ENCODE measurements around the gene MGAT1. TPM values are rescaled to one million over a fixed set of nuclear protein-coding genes. Genes with fewer than 3 reads are reported as not detected.

MGAT1 gene
- total RNA-seq, 1 experiment from 2014 or later: 86.4 TPM

DNA sequence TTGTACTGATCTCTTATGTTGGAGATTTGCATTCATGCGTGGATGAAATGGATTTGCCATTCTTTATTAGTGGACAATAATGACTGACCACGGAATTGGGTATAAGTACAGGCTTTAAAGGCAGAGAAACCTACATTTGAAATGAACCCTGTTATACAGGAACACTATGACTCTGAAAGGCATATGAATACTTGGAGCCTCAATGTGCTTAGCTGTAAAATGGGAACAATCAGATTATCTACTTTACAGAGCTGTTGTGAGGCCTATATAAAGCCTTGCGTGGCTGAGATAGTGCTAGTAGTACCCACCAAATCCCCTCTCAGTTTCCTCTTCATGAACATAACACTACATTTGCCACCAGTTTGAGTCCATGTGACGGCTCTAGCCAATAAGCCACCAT lies 18.9 kb upstream of the MGAT1 start:
- H3K27ac Mint-ChIP-seq (ENCODE audit: unreplicated experiment): no peak overlapping the region
- TF ChIP-seq, protein P1, sequence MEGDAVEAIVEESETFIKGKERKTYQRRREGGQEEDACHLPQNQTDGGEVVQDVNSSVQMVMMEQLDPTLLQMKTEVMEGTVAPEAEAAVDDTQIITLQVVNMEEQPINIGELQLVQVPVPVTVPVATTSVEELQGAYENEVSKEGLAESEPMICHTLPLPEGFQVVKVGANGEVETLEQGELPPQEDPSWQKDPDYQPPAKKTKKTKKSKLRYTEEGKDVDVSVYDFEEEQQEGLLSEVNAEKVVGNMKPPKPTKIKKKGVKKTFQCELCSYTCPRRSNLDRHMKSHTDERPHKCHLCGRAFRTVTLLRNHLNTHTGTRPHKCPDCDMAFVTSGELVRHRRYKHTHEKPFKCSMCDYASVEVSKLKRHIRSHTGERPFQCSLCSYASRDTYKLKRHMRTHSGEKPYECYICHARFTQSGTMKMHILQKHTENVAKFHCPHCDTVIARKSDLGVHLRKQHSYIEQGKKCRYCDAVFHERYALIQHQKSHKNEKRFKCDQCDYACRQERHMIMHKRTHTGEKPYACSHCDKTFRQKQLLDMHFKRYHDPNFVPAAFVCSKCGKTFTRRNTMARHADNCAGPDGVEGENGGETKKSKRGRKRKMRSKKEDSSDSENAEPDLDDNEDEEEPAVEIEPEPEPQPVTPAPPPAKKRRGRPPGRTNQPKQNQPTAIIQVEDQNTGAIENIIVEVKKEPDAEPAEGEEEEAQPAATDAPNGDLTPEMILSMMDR (IDR thresholded peaks at IDR 0.05; ENCODE audit: unreplicated experiment): no peak
- CTCF ChIA-PET: no interaction called here
- DNase-seq: no peak
- H3K9me3 Mint-ChIP-seq (ENCODE audit: low read depth, unreplicated experiment): no peaks in the 10 kb centered on the region
- no peaks in the 10 kb centered on the region for H3K27me3 Mint-ChIP-seq (ENCODE audit: unreplicated experiment)
- H3K36me3 Mint-ChIP-seq (ENCODE audit: insufficient read depth, unreplicated experiment): no peaks in the 10 kb centered on the region
- BruUV-seq (replicated peaks): no TSS peak
- no peak overlapping the region for H3K4me3 Mint-ChIP-seq (ENCODE audit: low read depth, unreplicated experiment)
- intact Hi-C loops (cut with micrococcal nuclease; ENCODE audit: unreplicated experiment): no loop called here
- peaks cover 20% of the 10 kb centered on the region for H3K4me1 Mint-ChIP-seq (ENCODE audit: low read depth, unreplicated experiment)

DNA sequence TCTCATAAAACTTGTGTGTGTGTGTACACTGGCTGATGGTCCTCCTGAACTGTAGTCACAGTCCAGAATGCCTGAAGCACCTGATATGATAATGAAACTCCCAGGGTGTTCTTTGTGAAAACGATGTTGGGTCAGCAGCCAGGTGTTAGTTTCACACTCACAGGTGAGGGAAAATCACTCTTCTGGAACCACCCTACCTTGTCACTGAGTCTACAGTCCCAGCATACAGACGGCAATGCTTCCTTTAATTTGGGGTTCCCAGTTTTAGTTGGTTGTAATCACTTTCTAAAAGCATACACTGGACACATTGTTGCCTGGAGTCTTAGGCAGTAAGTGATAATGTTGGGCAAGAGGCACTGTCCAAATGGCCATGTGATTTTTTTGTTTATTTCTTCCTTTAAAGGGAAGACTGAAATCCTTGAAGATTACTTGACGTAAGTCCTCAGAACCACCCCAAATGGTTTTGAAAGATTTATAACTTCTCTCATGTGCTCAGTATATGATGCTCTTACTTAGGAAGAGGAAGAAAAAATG lies 18.2 kb upstream of the MGAT1 start:
- H3K9me3 Mint-ChIP-seq (ENCODE audit: low read depth, unreplicated experiment): no peaks in the 10 kb centered on the region
- TF ChIP-seq, protein P1 (IDR thresholded peaks at IDR 0.05; ENCODE audit: unreplicated experiment): no peak
- no peak overlapping the region for H3K4me3 Mint-ChIP-seq (ENCODE audit: low read depth, unreplicated experiment)
- no peak for DNase-seq
- no peaks in the 10 kb centered on the region for H3K36me3 Mint-ChIP-seq (ENCODE audit: insufficient read depth, unreplicated experiment)
- H3K27me3 Mint-ChIP-seq (ENCODE audit: unreplicated experiment): no peaks in the 10 kb centered on the region
- BruUV-seq (replicated peaks): no TSS peak
- CTCF ChIA-PET: no interaction called here
- peaks cover 13% of the 10 kb centered on the region for H3K4me1 Mint-ChIP-seq (ENCODE audit: low read depth, unreplicated experiment)
- intact Hi-C loops (cut with micrococcal nuclease; ENCODE audit: unreplicated experiment): no loop called here
- H3K27ac Mint-ChIP-seq (ENCODE audit: unreplicated experiment): no peak overlapping the region

DNA sequence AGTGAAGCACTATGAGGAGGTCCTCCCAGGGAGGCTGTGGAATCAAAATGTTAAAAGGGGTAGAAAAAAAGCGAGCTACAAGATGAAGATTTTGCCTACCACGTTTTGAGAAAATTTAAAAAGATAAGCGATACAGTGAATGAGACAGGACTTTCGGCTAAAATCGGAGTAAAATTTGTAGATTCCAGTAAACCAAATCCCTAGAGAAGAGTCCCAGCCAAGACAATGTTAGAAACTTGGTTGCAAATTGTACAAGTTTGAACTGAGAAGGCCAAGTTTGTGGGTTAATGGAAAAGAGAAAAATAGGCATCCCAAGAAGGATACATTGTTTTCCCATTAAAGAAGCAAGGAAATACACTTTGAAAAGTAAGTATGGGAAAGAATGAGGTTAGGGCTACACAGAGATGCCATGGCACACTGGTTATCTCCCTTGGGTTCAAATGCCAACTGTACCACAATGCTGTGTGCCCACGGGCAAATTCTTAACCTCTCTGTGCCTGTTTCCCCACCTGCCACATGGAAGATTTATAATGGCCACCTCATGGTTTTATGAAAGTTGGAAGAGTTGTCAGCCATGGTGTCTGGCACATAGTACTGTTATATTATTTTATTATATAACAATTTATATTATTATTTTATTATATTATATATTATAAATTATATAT lies 16.2 kb upstream of the MGAT1 start:
- H3K4me3 Mint-ChIP-seq (ENCODE audit: low read depth, unreplicated experiment): no peak overlapping the region
- no TSS peak for BruUV-seq (replicated peaks)

DNA sequence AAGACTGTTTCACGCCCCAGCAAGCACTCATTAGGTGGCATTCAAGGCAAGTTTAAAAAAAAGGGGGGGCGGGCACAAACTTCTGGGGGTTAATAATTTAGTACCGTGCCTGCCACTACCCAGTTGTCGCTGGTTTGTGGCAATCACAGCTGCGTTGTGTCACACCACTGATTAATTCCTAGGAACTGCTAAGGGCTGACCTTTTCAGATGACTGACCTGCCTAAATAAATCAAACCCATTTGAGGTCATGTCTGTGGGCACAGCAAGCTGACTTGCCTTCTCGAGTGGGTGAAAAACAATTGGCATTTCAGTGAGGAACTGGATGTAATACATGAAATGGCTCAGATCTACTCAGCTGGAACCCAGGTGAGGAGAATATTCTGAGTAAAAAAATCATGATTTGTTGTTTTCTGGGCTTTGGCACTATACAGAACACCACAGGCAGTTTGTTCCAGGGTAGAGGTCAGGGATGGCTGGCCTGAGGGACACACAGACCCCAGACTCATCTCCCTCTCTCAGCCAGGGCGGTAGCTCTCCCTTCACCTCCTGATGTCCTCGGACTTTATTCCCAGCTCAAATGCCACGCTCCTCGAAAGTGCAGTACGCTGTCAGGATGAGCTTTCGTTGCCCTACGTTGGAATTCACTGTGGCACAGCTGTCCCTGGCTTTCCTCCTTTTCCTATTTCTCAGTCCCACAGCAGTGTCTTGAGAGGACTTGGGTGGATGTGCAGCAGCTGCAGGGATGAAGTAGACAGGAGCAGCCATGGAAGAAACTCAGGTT lies 15.5 kb upstream of the MGAT1 start:
- no TSS peak for BruUV-seq (replicated peaks)
- no peaks in the 10 kb centered on the region for H3K36me3 Mint-ChIP-seq (ENCODE audit: insufficient read depth, unreplicated experiment)
- DNase-seq: no peak
- intact Hi-C loops (cut with micrococcal nuclease; ENCODE audit: unreplicated experiment): no loop called here
- no peak overlapping the region for H3K4me3 Mint-ChIP-seq (ENCODE audit: low read depth, unreplicated experiment)
- H3K9me3 Mint-ChIP-seq (ENCODE audit: low read depth, unreplicated experiment): no peaks in the 10 kb centered on the region
- no peaks in the 10 kb centered on the region for H3K27me3 Mint-ChIP-seq (ENCODE audit: unreplicated experiment)
- no peak overlapping the region for H3K27ac Mint-ChIP-seq (ENCODE audit: unreplicated experiment)
- TF ChIP-seq, protein P1 (IDR thresholded peaks at IDR 0.05; ENCODE audit: unreplicated experiment): no peak
- CTCF ChIA-PET: interaction anchor here (1.5 kb wide), 1 partner anchor 8 kb away, joined by 5 read pairs; no protein-coding TSS in a partner anchor
- no peaks in the 10 kb centered on the region for H3K4me1 Mint-ChIP-seq (ENCODE audit: low read depth, unreplicated experiment)

More for the DNA sequence above, 16.2 kb upstream of the MGAT1 start:
- Mint-ChIP-seq H3K27ac (ENCODE audit: unreplicated experiment) (no peak overlapping the region), H3K4me1 (ENCODE audit: low read depth, unreplicated experiment) (no peaks in the 10 kb centered on the region), H3K36me3 (ENCODE audit: insufficient read depth, unreplicated experiment) (no peaks in the 10 kb centered on the region), H3K9me3 (ENCODE audit: low read depth, unreplicated experiment) (no peaks in the 10 kb centered on the region), H3K27me3 (ENCODE audit: unreplicated experiment) (no peaks in the 10 kb centered on the region)
- intact Hi-C loops (cut with micrococcal nuclease; ENCODE audit: unreplicated experiment): no loop called here
- CTCF ChIA-PET: no interaction called here
- TF ChIP-seq, protein P1 (IDR thresholded peaks at IDR 0.05; ENCODE audit: unreplicated experiment): no peak
- DNase-seq: no peak
